GM18517 (cell line): ENCODE results near the gene SCN2B.
"Not testable (repeated sequence)": the region's sequence is repeated elsewhere in the genome, so short reads cannot be mapped to it uniquely, and the experiment has no call there.

ENCODE experiments used
- ATAC-seq: cut with Tn5 transposase; IDR thresholded peaks from one replicate; pipeline ENCODE4 v1.9.1; 2021; ENCODE audit warnings: mild to moderate bottlenecking, moderate library complexity; ENCODE audit not compliant: unreplicated experiment

SCN2B gene

DNA sequence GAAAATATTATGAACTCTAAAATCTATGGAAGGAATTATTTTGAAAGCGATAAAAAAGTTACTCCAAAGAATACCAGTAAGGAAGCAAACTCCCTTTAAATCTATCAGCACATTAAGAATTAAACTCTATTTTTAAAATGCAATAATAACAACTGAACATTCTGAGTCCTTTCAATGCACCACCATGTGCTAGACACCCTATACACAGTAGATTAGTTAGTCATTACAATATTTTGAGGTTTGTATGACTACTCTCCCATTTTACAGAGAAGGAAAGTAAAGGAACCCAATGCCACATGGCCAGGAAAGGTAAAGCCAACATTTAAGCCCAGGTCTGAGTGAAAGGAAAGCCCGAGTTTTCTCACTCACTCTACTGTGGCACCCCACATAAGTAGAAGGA lies 30.6 kb upstream of the SCN2B start:
- no peak for ATAC-seq

DNA sequence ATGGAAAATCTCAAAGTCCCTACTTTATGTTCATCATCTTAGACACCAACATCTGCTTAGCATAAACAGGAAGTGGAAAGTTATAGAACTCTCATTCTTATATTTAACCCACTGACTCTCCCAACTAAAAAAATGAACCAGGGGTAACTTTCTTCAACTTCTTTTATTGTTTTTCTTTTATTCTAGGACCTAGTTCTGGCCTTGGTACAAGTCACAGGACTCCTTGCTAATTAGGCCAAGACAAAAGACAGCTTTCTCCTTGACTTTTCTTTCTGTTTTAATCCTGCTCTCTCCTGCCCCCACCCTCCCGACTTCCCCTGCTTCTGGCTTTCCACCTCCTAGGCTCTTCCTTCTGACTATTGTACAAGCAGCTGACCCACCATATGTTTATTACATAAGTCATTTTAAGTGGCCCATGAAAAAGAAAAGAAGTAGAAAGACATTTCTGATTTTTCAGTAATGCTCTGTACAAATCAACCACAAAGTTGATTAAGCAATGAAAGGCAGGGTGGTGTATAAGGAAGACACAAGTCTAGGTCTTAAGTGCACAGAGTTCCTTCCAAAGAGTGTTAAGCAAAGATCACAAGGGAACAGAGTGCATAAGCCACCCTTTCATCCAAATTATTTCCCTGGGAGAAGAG lies 30.1 kb upstream of the SCN2B start:
- ATAC-seq, result no peak

DNA sequence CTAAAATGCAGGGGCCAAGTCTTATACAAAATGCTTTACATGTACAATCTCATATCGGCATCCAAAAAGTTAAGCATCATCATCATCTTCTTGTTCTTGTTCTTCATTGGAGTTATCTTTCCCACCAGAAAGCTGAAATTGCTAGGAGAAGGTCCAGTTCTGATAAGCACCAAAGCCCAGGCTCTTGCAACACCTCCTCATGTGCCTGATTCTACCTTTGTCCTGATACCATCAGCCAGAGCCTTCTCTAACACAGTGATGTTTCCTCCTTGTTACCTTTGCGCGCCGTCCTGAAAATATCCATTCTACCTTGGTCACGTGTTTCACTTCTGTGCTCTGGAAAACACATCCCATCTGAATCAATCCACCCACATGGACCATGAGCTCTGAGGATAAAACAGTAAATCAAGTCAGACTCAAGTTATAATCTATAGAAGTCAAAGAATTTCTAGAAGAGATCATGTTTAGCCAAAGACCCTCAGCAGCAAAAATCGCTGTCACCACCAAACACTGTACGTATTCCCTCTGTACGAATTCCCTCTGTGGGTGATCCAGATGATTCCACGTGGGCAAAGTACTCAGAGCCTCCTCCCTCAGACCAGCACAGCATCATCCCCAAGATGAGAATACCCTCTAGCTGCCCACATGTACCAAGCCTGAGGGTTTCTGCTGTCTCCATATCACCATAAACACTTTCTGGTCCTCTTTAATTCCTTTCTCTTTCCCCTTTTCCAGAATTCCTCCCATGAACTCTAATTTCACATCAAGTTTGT lies 29.4 kb upstream of the SCN2B start:
- ATAC-seq, result no peak

DNA sequence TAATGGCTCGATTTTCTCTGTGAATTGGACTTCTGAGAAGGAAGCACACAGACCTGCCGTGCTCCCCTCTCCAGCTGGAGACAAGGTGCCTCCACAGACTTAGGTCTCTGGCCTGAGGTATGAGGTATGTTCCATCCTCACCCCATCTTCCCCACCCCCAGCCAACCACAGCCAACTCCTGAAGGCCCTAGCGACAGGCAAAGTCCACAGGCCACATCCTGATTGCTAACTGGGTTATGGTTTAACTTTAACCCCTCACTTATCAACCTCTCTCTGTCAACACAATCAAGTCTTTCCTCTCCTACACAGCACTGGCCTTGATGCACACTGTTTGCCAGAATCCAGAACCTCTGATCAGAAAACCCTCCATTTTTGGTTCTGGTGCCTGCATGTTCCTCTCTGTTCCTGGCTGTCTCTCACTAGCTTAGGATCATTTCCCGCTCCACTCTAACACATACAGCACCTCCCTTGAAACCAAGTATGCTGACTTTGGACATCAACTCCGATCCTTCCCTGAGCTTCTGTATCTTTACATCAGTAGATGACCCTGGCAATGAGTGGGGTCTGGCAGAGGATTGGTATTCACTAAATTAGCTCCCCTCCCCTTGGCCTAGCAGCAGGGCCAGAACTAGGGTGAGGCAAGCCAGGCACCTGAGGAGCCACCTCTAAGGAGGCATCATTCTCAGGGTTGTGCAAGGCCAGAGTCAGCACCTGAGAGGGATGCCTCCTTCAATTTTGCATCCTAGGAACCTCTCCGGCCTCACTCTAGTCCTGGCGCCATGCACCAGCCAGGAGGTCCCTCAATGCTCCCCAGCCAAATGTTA lies 26.4 kb upstream of the SCN2B start:
- no peak for ATAC-seq

DNA sequence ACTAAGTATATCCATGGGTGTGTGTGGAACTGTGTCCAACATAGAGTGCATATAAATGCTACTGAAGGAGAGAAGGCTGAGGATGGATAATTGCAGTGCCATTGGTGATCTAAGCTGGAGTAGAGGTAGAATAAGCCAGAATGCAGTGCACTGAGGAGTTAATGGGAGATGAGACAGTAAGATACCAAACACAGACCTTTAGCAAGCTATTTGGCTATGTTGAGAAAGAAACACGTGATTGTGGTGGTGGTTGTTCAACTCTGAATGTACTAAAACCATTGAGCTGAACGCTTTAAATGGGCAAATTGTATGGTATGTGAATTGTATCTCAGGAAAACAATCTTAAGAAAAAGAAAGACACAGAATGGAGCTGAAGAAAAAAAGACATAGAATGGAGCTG lies 25.5 kb upstream of the SCN2B start:
- ATAC-seq, result no peak

DNA sequence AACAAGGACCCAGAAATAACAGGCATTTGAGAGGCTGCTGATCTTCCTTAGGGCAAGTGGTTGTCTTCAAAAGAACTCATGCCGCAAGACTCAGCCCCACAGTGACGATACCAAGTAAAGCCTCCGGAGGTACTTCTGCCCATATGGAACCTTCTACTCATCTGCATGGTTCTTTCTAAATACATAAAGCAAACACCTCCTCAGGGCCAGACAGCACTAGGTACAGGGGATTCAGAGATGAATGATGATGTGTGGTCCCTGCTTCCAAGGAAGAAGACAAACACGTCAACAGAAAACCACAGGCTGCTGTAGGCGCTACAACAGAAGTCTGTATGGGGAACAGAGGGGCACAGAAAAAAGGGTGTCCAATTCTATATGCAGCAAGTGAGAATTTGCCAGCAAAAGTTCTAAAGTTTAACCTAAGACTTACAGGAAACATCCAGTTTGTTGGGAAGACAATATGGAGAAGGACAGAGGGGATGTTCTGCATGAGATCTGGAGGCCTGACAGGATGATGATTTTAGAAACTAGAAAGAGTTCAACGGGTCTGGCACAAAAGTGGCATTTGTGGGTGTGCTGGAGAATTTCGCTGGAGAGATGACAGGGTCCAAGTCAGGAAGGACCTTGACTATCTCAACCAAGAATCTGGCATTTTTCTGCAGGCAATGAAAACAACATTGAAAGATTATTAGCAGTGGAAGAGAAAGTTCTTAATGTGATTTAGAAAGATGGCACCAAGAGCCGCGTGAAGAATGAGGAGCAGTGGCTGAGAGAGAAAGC lies 24.7 kb upstream of the SCN2B start:
- ATAC-seq, result no peak

DNA sequence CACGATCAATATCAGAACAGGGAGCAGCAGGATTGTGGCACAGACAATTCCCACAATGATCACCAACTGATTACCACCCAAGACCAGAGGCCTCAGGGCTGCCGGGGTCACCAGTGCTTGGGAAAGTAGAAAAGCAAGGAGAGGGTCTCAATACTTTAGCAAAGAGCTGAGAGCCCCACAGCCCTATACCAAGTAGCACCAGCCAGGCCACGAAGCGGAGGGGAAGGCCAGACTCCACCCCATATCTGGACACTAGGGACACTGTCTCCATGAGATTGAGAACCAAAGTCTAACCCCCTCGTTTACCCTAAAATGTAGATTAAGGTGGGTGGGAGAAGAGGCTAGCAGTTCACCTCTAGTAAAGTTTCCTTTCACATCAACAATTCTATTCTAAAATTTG lies 24.1 kb upstream of the SCN2B start:
- ATAC-seq, result no peak

DNA sequence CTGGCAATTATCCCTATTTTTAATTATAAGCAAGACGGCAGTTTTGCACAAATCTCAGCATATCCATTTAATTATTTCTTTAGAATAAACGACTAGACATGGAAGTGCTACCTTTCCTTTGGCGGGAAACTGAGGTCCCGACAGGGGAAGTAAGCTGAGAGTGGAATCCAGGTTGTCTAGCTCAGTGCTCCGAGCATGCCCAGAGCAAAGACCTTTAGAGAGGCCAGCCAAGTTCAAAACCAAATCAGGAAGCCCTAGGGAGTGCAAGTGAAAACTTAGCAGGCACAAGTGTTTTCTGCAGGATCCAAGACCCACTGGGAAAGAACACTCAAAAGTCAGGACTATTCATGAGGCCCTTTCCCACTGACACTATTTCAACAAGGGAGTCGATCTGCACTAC lies 22.7 kb upstream of the SCN2B start:
- ATAC-seq, result no peak

DNA sequence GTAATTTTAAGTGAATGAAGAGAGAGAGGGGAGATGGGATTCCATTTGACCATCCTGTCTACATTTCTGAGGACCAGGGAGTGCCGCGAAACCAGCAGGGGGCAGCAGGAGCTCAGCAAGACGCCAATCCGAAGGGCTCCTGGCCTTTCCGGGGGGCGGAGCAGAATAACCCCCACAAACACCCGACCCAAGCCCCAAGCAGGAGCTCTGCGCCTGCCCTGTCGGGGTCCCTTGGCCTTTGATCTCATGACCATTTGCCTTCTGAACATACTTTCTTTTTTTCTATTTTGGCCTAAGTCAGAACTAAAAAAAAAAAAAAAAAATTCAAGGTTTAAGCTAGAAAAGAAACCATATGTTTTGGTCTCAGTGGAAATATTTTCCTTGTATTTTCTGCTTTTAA lies 21.9 kb upstream of the SCN2B start:
- ATAC-seq, result no peak

DNA sequence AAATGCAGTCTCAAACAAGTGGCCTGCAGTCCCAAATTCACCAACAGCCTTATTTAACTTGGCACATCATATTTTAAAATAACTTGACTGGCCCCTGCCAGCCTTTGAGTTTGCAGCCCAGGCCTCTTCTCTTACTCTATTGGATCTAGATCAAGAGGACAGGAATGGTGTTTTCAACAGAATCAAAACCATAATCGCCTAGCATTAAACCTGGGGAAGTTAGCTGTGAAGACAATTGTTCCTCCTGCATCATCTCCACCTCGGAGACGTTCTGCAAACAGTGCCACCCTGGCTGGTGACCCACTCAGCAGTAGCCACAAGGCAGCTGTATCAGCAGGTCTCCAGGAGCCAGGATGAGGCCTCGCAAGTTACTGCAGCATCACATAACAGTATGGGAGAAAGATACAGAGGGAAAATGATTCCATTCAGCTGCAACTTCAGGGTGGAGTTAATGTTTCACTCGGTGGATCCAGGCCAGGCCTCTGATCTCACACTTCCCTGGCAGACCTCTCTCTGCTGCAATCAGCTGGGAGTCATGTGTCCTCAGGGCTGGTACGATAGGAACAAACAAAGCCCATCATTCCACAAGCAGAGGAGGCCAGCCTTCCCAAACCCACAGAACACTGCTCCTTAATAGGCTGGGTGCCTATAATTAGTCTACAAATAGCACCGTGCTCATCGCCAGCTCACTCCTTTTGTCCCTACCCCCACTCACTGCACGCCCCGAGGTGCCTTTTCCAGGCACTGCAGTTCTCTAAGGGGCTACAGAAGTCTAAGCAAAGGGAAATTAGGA lies 18.6 kb upstream of the SCN2B start:
- ATAC-seq, result no peak

DNA sequence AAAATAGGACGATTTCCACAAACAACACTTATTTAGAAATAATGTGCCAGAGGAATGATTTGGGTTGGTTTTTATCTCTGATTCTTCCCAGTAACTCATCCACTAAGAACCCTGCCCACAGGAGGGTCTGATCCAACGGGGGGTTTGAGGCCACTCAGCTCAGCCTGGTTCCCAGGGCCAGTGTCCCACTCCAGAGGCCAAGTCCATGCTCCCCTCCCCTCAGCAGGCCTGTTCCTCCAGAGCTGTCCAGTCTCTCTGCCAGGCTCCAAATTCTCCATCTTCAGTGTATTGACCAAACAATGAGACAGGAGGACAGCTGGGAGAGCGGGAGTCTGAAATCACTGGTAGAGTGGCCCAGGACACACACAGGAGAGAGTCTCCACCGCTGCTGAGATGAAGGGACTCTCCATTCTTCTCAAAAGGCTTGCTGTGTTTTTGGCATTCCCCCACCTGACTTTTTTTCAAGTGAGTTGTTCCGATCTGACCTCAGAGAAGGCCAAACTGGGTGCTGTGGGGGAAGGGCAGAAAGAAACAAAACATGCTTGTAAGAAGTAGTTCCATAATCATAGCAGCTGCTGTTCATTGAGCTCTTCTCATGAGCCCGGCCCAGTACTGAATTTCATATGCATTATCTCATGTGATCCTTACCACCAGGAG lies 17.6 kb upstream of the SCN2B start:
- ATAC-seq, result no peak

DNA sequence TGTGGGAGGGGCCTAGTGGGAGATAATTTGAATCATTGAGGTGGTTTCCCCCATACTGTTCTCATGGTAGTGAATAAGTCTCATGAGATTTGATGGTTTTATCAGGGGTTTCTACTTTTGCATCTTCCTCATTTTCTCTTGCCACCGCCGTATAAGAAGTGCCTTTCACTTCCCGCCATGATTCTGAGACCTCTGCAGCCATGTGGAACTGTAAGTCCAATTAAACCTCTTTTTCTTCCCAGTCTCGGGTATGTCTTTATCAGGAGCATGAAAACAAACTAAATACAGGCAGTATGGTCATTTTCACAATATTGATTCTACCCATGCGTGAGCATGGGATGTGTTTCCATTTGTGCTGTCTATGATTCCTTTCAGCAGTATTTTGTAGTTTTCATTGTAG lies 16.4 kb upstream of the SCN2B start:
- not testable (repeated sequence) for ATAC-seq

DNA sequence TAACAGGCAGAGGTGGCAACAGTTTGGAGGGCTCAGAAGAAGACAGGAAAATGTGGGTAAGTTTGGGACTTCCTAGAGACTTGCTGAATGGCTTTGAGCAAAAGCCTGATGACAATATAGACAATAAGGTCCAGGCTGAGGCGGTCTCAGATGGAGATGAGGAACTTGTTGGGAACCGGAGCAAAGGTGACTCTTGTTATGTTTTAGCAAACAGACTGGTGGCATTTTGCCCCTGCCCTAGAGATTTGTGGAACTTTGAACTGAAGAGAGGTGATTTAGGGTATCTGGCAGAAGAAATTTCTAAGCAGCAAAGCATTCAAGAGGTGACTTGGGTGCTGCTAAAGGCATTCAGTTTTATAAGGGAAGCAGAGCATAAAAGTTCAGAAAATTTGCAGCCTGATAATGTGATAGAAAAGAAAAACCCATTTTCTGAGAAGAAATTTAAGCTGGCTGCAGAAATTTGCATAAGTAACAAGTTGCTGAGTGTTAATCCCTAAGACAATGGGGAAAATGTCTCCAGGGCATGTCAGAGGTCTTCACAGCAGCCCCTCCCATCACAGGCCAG lies 14.6 kb upstream of the SCN2B start:
- not testable (repeated sequence) for ATAC-seq

DNA sequence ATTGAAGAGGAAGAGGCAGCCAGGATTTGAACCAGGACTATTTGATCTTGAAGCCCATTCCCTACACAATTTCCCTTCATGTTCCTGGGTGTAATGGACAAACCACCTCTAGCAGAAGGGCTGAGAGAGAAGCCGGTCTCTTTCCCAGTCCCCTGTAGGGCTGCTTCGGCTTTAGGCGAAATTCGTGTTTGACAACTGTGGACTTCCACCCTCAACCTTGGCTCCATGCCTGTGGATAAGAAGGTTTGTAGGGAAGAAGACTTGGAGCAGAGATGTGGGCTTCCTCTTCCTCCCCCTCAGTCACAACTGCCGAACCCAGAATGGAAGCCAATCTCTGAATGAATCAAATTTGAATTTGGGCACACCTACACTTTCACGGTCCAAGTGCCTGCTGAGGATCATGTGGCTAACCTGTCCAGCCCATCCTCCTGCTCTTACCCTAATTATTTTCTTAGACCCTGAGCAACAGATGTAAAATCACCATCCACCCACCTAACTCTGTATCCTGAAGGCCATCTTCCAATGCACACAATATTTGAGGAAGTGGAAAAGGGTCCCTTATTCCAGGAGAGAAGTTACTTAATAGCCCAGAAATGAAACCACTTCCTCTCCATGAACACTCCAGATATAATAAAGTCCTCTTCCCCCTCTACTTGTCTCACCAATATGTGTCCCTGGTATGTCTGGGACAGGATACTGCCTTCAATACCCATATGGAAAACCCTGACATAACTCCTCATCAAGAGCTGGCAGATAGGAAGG lies 10.1 kb upstream of the SCN2B start:
- ATAC-seq, result no peak

DNA sequence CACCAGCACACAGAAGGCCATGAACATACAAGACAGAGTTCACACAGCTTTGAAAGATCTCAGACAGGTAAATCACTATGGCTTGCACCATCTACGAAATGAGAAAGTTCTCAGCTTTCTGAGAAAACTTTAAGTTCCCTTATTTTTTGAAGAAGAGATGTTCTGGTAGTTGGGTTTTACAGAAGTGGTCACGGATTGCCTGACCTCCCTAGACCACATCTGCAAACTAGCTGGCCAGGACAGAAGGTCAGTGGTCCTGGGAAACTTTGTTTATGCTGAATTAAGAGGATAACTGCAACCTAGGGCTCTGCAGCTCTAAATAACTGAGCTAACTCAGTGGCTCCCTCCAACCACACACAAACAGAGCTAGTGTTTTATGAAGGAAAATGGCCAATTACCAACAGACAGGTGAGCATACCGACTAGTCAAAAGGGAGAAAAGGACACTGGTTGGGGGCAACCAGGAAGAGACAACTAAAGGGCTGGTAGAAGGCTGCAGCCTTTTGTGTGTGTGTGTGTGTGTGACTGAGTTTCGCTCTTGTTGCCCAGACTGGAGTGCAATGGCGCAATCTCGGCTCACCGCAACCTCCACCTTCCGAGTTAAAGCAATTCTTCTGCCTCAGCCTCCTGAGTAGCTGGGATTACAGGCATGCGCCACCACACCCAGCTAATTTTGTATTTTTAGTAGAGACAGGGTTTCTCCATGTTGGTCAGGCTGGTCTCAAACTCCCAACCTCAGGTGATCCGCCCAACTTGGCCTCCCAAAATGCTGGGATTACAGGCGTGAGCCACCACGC lies 8.5 kb upstream of the SCN2B start:
- no peak for ATAC-seq

DNA sequence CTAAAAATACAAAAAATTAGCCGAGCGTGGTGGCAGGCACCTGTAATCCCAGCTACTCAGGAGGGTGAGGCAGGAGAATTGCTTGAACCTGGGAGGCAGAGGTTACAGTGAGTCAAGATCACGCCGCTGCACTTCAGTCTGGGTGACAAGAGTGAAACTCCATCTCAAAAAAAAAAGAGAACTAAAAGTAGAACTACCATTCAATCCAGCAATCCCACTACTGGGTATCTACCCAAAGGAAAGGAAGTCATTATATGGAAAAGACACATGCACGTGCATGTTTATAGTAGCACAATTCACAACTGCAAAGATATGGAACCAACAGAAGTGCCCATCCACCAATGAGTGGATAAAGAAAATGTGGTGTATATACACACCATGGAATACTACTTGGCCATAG lies 7.3 kb upstream of the SCN2B start:
- not testable (repeated sequence) for ATAC-seq

DNA sequence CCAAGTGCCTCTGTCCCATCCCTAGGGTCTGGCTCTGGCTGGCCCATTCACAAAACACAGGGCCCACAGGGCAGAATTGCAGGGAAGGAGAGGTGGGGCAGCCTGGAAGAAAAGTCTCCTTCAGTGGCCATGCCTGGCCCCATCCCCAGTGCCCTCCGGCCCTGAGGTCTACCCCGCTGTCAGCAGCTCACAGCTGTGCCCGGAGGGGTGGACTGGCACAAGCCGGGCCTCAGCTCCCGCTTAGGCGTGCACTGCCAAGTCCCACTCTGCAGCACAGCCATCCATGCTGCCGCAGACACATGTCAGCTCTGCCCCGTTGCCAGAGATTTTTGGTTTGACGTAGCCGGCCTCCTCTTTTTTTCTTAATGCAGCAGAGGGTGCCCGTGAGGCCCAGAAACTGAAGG lies 3.9 kb upstream of the SCN2B start:
- ATAC-seq, result no peak

DNA sequence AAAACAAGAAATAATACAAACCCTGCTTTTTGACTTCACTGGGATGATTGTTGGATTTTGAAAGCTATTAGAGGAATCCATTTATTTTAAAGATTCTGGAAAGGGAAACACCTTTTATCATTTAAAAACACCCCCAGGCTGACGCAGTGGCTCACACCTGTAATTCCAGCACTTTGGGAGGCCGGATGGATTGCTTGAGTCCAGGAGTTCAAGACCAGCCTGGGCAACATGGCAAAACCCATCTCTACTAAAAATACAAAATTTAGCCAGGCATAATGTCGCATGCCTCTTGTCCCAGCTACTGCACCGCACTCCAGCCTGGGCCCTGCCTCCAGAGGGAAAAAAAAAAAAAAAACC lies 317 bp upstream of the SCN2B start:
- no peak for ATAC-seq
